GM12878 (cell line): ENCODE data around the gene BRINP2. TPM values are rescaled to one million over a fixed set of nuclear protein-coding genes. Genes with fewer than 3 reads are reported as not detected.

ENCODE experiments used
- ATAC-seq: fragments of 200-7000 bp; cut with Tn5 transposase; 3 replicates; pipeline ENCODE4 v1.9.1; 2020; ENCODE audit warnings: mild to moderate bottlenecking, moderate library complexity
- BruUV-seq: library from RNA; stranded (reverse); fragments of 400-500 nt; replicated peaks from 2 replicates; lab custom pipeline; 2021; lab: Mats Ljungman, UMichigan
- CTCF ChIA-PET: fragments of 300-600 bp; sonication (Branson Sonifier 250); formaldehyde crosslinking; extraction: SDS; loops from one replicate; lab custom pipeline; 2021; ENCODE audit warnings: inconsistent platforms; lab: Yijun Ruan, JAX
- POLR2A ChIA-PET: fragments of 350-600 bp; formaldehyde crosslinking; extraction: SDS; loops from one replicate; lab custom pipeline; 2021; ENCODE audit warnings: inconsistent platforms; lab: Charles Lee
- RAD21 ChIA-PET: fragments of 300-600 bp; sonication (Branson Sonifier 250); formaldehyde crosslinking; loops from one replicate; lab custom pipeline; 2023; ENCODE audit warnings: antibody characterized with exemption; ENCODE audit not compliant: unreplicated experiment; lab: Charles Lee
- SMC1A ChIA-PET: fragments of 300-600 bp; sonication (Branson Sonifier 250); formaldehyde crosslinking; loops from one replicate; lab custom pipeline; 2023; ENCODE audit not compliant: unreplicated experiment, uncharacterized antibody; lab: Charles Lee
- DNase-seq: peaks from one replicate; pipeline ENCODE4 v3.0.0-alpha.2; 2011; ENCODE audit warnings: low read depth, low spot score
- FAIRE-seq: peaks from 3 replicates; lab custom pipeline; 2011; peaks lifted over from hg19 to GRCh38; lab: Jason Lieb, UNC
- H2AFZ ChIP-seq: 2 replicates; pipeline ENCODE4 v1.6.0; 2011; ENCODE audit warnings: low read depth, low read length, control low read depth; ENCODE audit not compliant: control insufficient read depth
- H3K27ac ChIP-seq: 2 replicates; pipeline ENCODE4 v1.5.1; 2011; ENCODE audit warnings: control low read depth; ENCODE audit not compliant: control insufficient read depth, insufficient read depth
- H3K27me3 ChIP-seq, 2 experiments: replicated peaks in 1 of 2; 2 replicates each; pipeline versions ENCODE4 v1.6.0 to v1.6.1; 2011; ENCODE audit warnings: low read length in 1 of 2; ENCODE audit not compliant: control insufficient read depth in 2 of 2, insufficient read depth in 2 of 2
- H3K36me3 ChIP-seq, 2 experiments: 2 replicates each; pipeline ENCODE4 v1.5.1; 2011; ENCODE audit warnings: low read length in 1 of 2; ENCODE audit not compliant: control insufficient read depth in 2 of 2, insufficient read depth in 2 of 2
- H3K4me1 ChIP-seq: 2 replicates; pipeline ENCODE4 v1.6.1; 2011; ENCODE audit warnings: mild to moderate bottlenecking, low read length, moderate library complexity, mixed read lengths; ENCODE audit not compliant: control insufficient read depth, insufficient read depth
- H3K4me2 ChIP-seq: 2 replicates; pipeline ENCODE4 v1.6.0; 2011; ENCODE audit warnings: control low read depth; ENCODE audit not compliant: control insufficient read depth, insufficient read depth
- H3K4me3 ChIP-seq: fragments of 200-600 bp; sonication (generic); 2 replicates; pipeline ENCODE4 v1.5.1; 2016
- H3K79me2 ChIP-seq: 2 replicates; pipeline ENCODE4 v1.6.0; 2011; ENCODE audit warnings: low read length; ENCODE audit not compliant: control insufficient read depth, insufficient read depth
- H3K9ac ChIP-seq: 2 replicates; pipeline ENCODE4 v1.8.0; 2011; ENCODE audit warnings: low read length, control low read depth, mixed read lengths; ENCODE audit not compliant: control insufficient read depth, insufficient read depth
- H3K9me3 ChIP-seq: replicated peaks from 3 replicates; pipeline ENCODE4 v1.5.1; 2011; ENCODE audit warnings: mild to moderate bottlenecking, low read length; ENCODE audit not compliant: control insufficient read depth, insufficient read depth
- H4K20me1 ChIP-seq: 2 replicates; pipeline ENCODE4 v1.6.0; 2011; ENCODE audit not compliant: control insufficient read depth, insufficient read depth
- ASH2L ChIP-seq: fragments of 300-600, 200-600 bp; sonication (generic); IDR thresholded peaks from 2 replicates; pipeline ENCODE4 v1.6.1; 2017; ENCODE audit warnings: low read depth, mild to moderate bottlenecking, borderline replicate concordance
- BCLAF1 ChIP-seq: fragments of 450-650 bp; IDR thresholded peaks from 2 replicates; pipeline ENCODE4 v1.6.1; 2017; ENCODE audit warnings: antibody characterized with exemption, mild to moderate bottlenecking, moderate library complexity
- FOXK2 ChIP-seq: fragments of 450-650 bp; IDR thresholded peaks from 2 replicates; pipeline ENCODE4 v1.6.1; 2017; ENCODE audit warnings: mild to moderate bottlenecking, moderate library complexity
- GABPA ChIP-seq: IDR thresholded peaks from 2 replicates; pipeline ENCODE4 v1.6.1; 2014; ENCODE audit warnings: antibody characterized with exemption, low read depth, mild to moderate bottlenecking, inconsistent platforms
- IRF4 ChIP-seq: IDR thresholded peaks from 2 replicates; pipeline ENCODE4 v1.6.1; 2011; ENCODE audit warnings: low read depth, low read length
- NFYB ChIP-seq: IDR thresholded peaks from 2 replicates; pipeline ENCODE4 v1.6.1; 2011; ENCODE audit warnings: low read depth, mild to moderate bottlenecking, low read length, improper control_type of control experiment, moderate library complexity; ENCODE audit not compliant: insufficient read depth
- RAD51 ChIP-seq: fragments of 450-650 bp; IDR thresholded peaks from 2 replicates; pipeline ENCODE4 v1.6.1; 2016; ENCODE audit warnings: moderate library complexity, mild to moderate bottlenecking, inconsistent platforms
- STAT1 ChIP-seq: fragments of 450-650 bp; conservative IDR thresholded peaks from 2 replicates; pipeline ENCODE4 v1.6.1; 2014; ENCODE audit warnings: antibody characterized with exemption, mild to moderate bottlenecking
- YBX1 ChIP-seq: fragments of 450-650 bp; IDR thresholded peaks from 2 replicates; pipeline ENCODE4 v1.6.1; 2016; ENCODE audit warnings: antibody characterized with exemption
- ZZZ3 ChIP-seq: IDR thresholded peaks from 2 replicates; pipeline ENCODE4 v1.6.1; 2011; ENCODE audit warnings: low read depth; ENCODE audit not compliant: control insufficient read depth, insufficient read length
- WGBS: methylation state at CpG from one replicate; pipeline ENCODE4 v1.1.6; 2016; ENCODE audit warnings: low lambda C conversion rate; ENCODE audit not compliant: insufficient replicate concordance, insufficient coverage; ENCODE audit errors: missing lambda C conversion rate; 5-methylcytosine and 5-hydroxymethylcytosine counted together
- in situ Hi-C: fragments of 300-500 bp; cut with MboI; formaldehyde crosslinking; loops from 9 replicates; pipeline ENCODE4 v1.14.3; 2018; ENCODE audit warnings: mixed read lengths
- intact Hi-C: fragments of 100-400 bp; cut with micrococcal nuclease; formaldehyde crosslinking; loops from one replicate; pipeline ENCODE4 v1.14.2; 2022; ENCODE audit not compliant: unreplicated experiment
- polyA plus RNA-seq, 11 experiments: library from polyadenylated mRNA; depleted of rRNA in 4 of 11; unstranded in 6 of 11; stranded (reverse) in 5 of 11; fragments of >200 nt; fragmentation: Nextera tagmentation in 4 of 11; fragmentation: Illumina TruSeq in 1 of 11; extraction: Ambion mirVana in 4 of 11; extraction: Trizol in 1 of 11; gene quantifications; 1 replicate in 1 of 11; 2 replicates in 10 of 11; pipeline versions ENCODE4 v1.2.1 to v1.2.3, GENCODE V29; 2011 to 2016; ENCODE audit warnings: inconsistent platforms in 2 of 11, missing spikeins in 2 of 11, low read depth in 1 of 11
- total RNA-seq, 4 experiments: library from RNA; depleted of rRNA in 3 of 4; stranded (reverse); fragments of >200 nt in 3 of 4; fragmentation: Illumina TruSeq in 1 of 4; extraction: Trizol in 1 of 4; gene quantifications; 2 replicates each; pipeline versions ENCODE4 v1.2.1 to v1.2.3, GENCODE V29; 2013 to 2021
- TF ChIP-seq, protein P1 (sequence below): fragments of 450-650 bp; IDR thresholded peaks from 2 replicates; pipeline ENCODE4 v1.6.1; 2017; ENCODE audit warnings: mild to moderate bottlenecking, moderate library complexity

Gene BRINP2
- total and polyA plus RNA-seq, 10 of the 15 experiments (the other 5 are each of a cell fraction or from before 2014, with no cell fraction given), result 0.03 TPM; not detected in 9

- RAD21 ChIA-PET, result no interaction called here
- no peaks in the 10 kb centered on the region for H3K36me3 ChIP-seq
- BruUV-seq, result no TSS peak
- H3K9ac ChIP-seq, result no peak overlapping the region
- no peak for DNase-seq
- H2AFZ ChIP-seq, result no peak overlapping the region
- no peak overlapping the region for H3K4me2 ChIP-seq
- WGBS, result 0% methylated on average over 3 of the region's 3 CpGs
- TF ChIP-seq ZZZ3 (no peak), NFYB (no peak), YBX1 (no peak)
- SMC1A ChIA-PET, result no interaction called here
- no peak overlapping the region for H3K4me3 ChIP-seq
- no peak overlapping the region for H3K27ac ChIP-seq
- H3K79me2 ChIP-seq, result no peaks in the 10 kb centered on the region
- intact Hi-C loops, result no loop called here
- no peaks in the 10 kb centered on the region for H3K27me3 ChIP-seq
- POLR2A ChIA-PET, result no interaction called here
- CTCF ChIA-PET, result no interaction called here
- FAIRE-seq, result no peak
- H3K4me1 ChIP-seq, result no peaks in the 10 kb centered on the region
- H3K9me3 ChIP-seq, result no peaks in the 10 kb centered on the region
- ATAC-seq, result no peak
- no peaks in the 10 kb centered on the region for H4K20me1 ChIP-seq
- in situ Hi-C loops, result no loop called here
Measured at GRCh38 chr1:177306019-177306415, 135.3 kb downstream of the BRINP2 start.

DNA sequence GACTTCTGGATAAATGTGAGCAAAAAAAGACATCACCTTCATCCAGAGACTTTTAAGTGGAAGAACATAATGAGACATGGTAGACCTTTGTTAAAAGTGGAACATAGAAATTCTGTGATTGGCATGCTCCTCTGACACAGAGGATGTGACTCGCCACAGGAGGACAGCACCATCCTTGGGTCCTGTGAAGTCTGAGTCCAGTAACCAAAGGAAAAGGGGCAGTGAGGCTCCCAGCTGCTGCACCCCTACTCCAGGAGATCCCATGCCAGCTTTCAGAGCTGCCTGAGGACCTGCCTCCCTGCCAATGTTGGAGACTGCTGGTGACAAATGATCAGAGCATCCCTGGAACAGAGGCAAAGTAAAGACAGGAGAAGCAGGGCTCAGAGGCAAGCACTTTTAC, 136.2 kb downstream of the BRINP2 start:
- BruUV-seq, result no TSS peak
- Histone ChIP-seq H3K4me3 (no peak overlapping the region), H3K27ac (no peak overlapping the region), H3K79me2 (no peaks in the 10 kb centered on the region), H3K4me2 (no peak overlapping the region), H3K4me1 (no peaks in the 10 kb centered on the region), H2AFZ (no peak overlapping the region), H3K36me3 (no peaks in the 10 kb centered on the region), H3K9ac (no peak overlapping the region), H3K9me3 (no peaks in the 10 kb centered on the region), H4K20me1 (no peaks in the 10 kb centered on the region), H3K27me3 (0 out of 4 replicates have a peak, but pooled peaks cover 0 to 3% of the 10 kb centered on the region in 2 experiments)
- ChIA-PET POLR2A (no interaction called here), SMC1A (no interaction called here), CTCF (no interaction called here), RAD21 (no interaction called here)
- DNase-seq, result no peak
- intact Hi-C loops, result no loop called here
- no peak for ATAC-seq
- no peak for FAIRE-seq
- 0% methylated on average over 1 of the region's 1 CpG for WGBS
- in situ Hi-C loops, result no loop called here
- TF ChIP-seq BCLAF1 (no peak), IRF4 (no peak), RAD51 (no peak), STAT1 (no peak), FOXK2 (no peak), GABPA (no peak), ASH2L (no peak)
- TF ChIP-seq, protein P1, sequence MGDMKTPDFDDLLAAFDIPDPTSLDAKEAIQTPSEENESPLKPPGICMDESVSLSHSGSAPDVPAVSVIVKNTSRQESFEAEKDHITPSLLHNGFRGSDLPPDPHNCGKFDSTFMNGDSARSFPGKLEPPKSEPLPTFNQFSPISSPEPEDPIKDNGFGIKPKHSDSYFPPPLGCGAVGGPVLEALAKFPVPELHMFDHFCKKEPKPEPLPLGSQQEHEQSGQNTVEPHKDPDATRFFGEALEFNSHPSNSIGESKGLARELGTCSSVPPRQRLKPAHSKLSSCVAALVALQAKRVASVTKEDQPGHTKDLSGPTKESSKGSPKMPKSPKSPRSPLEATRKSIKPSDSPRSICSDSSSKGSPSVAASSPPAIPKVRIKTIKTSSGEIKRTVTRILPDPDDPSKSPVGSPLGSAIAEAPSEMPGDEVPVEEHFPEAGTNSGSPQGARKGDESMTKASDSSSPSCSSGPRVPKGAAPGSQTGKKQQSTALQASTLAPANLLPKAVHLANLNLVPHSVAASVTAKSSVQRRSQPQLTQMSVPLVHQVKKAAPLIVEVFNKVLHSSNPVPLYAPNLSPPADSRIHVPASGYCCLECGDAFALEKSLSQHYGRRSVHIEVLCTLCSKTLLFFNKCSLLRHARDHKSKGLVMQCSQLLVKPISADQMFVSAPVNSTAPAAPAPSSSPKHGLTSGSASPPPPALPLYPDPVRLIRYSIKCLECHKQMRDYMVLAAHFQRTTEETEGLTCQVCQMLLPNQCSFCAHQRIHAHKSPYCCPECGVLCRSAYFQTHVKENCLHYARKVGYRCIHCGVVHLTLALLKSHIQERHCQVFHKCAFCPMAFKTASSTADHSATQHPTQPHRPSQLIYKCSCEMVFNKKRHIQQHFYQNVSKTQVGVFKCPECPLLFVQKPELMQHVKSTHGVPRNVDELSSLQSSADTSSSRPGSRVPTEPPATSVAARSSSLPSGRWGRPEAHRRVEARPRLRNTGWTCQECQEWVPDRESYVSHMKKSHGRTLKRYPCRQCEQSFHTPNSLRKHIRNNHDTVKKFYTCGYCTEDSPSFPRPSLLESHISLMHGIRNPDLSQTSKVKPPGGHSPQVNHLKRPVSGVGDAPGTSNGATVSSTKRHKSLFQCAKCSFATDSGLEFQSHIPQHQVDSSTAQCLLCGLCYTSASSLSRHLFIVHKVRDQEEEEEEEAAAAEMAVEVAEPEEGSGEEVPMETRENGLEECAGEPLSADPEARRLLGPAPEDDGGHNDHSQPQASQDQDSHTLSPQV, result no peak
